Measurements from ENCODE around the gene WBP1.
"Not testable (repeated sequence)": the region's sequence is repeated elsewhere in the genome, so short reads cannot be mapped to it uniquely, and the experiment has no call there.

WBP1 gene

DNA sequence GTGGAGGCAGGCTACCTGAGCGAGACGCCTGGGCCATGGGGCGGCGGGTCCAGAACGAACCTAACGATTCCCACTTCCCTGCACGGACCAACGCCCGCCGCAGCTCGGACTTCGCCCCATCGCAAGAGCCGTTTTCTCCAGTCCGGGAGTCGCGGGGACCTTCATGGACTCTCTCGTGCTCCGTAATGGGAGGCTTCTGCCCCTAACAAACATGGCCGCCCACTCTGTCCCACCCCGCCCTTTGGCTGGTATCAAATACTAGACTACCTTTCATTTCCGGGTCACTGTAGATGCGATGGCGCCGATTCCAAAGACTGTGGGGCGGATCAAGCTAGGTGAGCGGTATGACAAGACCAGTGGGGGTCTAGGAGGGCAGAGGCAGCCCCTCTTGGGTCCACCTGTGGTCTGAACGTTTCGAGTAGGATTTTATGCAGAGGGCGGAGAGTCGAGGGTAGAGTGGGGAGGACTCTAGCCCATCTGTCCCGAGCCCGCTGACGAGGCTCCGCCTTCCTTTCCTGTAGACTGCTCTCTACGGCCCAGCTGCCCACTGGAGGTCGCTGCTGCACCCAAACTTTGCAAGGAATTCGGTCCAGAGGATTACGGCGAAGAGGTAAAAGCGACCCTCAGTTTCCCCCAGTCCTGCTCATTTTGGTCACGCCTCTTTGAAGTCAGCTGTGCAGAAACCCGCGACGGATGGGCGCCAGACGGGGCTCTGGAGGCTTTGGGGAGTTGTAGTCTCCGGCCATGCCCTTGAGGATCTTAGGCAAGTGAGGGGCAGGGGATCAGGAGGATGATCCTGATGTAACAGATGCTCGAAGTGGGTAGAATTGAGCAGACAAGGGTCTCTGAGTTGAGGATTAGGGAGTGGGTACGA lies 24.8 kb downstream of the WBP1 start, which contains the start of the genes CCDC142 and TTC31:
Gene CCDC142 (minus strand): TSS at position 198 of the 874 bp plus-strand sequence. CDS start 161 bp downstream, at position 37.
Gene TTC31 (plus strand): TSS at position 281 of the 874 bp plus-strand sequence. CDS start 15 bp downstream, at position 296.
- DNase-seq = peak; percentile 95 to 96

DNA sequence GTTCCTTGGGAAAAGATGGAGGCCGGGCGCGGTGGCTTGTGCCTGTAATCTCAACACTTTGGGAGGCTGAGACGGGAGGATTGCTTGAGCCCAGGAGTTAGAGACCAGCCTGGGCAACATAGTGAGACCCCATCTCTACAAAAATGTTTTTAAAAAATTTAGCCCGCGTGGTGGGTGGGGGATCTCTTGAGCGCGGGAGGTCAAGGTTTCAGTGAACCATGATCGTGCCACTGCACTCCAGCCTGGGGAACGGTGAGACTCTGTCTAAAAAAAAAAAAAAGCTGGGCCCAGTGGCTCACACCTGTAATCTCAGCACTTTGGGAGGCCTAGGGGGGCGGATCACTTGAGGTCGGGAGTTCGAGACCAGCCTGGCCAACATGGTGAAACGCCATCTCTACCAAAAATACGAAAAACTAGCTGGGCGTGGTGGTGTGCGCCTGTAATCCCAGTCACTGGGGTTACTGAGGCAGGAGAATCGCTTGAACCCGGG lies 25.5 kb downstream of the WBP1 start:
- not testable (repeated sequence) for DNase-seq

GRCh38 chr2:74486141-74486540 lies 27.9 kb downstream of the WBP1 start:
- no peak for DNase-seq

DNA sequence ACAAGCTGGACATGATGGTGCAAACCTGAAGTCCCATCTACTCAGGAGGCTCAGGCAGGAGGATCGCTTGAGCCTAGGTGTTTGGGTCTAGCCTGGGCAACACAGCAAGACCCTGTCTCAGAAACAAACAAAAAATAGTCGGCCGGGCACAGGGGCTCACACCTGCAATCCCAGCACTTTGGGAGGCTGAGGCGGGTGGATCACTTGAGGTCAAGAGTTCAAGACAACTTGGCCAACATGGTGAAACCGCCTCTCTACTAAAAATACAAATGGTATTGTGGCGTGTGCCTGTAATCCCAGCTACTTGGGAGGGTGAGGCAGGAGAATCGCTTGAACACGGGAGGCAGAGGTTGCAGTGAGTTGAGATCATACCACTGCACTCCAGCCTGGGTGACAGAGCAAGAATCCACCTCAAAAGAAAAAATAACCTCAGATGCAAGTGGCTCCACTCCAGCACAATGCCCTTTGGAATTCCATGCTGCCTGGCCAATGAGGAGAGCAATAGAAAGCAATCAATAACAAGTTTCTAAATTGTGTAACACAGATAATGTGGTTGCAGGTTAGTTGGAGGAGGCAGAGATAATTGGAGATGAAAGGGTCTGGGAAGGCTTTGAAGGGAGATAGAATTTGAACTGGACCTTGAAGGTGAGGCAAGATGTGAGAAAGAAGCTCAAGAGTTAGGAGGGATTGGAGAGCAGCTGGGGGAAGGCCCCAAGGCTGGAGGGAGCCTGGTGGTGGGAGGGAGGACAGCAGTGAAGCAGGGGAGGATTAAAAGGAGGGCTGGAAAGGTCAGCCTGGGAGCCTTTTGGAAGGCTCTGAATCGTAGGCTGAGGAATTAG lies 30.6 kb downstream of the WBP1 start:
- no peak for DNase-seq

- DNase-seq = no peak
These were observed 31.7 kb downstream of the WBP1 start for GRCh38 chr2:74489906-74490305.

- DNase-seq = no peak
These were observed 33.7 kb downstream of the WBP1 start for GRCh38 chr2:74491648-74492544.

DNA sequence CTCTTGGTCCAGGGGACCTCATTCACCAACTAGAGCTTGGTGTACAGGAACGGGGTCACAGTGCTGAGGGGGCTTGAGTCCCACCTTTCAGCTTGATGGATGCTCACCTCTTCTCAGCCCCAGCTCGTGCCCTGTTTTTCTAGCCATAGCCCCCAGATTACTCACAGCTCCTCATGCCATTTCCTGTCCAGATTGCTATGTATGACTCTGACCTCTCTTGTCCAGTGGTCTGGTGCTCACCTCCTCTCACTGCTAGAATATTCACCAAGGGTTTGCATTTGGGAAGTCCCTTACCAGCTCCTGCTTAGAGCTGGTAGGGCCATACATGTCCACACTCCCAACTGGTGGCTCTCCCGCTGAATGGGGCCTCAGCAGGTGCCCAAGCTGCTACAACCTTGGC lies 35.3 kb downstream of the WBP1 start:
- DNase-seq = no peak

DNA sequence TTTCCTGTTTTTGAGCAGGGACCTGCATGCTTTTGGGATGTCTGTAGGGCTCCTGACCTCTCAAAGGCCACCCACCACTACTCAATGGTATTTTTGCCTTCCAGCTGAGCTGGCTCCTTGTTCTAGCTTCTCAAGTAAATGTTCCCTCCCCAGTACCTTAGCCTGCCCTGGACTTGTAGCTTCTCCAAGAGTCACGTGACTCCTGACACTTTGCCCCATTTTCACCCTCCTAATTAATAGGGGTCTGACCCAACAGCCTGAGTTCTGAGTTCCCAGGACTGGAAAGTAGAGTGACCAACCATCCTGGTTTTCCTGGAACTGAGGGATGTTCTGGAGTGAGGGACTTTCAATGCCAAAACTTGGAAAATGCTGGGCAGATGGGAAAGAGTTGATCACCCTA lies 37.2 kb downstream of the WBP1 start:
- no peak for DNase-seq

- DNase-seq = no peak
These were observed 38.9 kb downstream of the WBP1 start for GRCh38 chr2:74496997-74497776.

GRCh38 chr2:74497777-74498499 lies 39.7 kb downstream of the WBP1 start:
- peak in 1 of 2 experiments; percentile 60 for DNase-seq

DNA sequence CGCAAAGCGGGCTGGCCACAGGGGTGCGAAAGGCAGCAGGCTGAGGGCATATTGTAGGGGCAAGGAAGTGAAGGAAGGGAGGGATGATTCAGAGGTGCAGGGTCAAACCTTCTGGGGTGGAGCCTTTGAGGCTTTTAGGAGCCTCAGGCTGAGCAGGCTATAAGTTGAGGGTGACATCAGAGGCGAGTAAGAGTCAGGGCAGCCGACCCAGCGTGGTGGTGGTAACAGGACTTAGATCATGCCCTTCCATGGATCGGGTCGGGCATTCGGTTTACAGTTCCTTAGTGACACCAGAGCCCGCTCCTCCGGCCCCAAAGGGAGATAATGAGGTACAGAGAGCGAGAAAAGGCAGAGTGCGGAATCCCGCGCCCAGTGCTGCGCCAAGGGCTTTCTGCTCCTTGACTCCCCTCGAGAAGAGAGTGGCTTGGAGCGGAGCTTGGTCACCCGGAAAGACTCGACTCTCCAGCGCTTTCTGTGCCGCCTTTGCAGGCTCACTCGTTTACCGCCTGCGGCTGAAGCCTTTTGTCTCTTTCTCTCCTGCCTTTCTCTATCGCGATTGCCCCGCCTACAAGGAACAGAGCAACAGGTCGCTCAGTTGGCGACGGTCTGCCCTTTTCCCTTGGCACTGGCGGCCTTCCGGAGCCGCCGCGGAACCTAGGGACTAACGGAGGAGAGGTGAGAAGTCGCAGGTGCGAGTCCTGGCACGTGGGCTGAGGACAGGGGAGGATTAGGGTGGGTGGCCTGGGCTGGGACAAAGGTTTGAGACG lies 40.4 kb downstream of the WBP1 start:
- DNase-seq = peak in 1 of 2 experiments; percentile 45

DNA sequence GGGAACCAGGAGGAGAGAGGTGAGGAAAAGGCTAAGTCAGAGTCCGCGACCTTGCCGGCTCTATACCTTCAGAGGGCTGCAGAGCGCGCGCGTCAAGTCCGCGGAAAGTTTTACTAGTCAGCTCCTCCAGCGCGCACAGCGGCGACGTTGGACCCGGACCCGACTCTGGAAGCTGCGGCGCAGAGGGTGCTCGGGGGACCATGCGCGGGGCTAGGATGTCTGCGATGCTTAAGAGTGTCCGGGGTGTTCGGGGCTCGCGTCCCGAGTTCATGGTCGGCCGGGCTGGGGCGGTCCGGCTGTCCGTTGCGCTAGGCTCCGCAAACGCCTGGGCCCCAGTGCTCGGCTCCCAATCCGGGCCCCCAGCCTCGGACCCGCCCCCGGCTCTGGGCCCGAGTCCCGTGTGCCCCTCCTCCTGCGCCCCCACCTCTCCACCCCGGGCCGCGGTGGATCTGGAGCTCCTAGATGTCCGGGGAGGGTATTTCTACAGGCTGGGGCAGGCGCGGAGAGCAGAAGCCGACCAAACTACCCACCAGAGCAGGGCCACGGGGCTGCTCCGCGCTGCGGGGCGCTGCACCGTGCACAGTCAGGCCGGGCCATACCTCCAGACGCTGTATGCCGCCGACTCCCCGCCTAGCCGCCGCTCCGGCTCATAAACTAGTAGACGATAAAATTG lies 41.2 kb downstream of the WBP1 start, which contains the start of gene LBX2:
Gene LBX2 (minus strand): TSS at position 337 of the 673 bp plus-strand sequence. CDS start 66 bp downstream, at position 271.
- DNase-seq = peak in 1 of 2 experiments; percentile 48

DNA sequence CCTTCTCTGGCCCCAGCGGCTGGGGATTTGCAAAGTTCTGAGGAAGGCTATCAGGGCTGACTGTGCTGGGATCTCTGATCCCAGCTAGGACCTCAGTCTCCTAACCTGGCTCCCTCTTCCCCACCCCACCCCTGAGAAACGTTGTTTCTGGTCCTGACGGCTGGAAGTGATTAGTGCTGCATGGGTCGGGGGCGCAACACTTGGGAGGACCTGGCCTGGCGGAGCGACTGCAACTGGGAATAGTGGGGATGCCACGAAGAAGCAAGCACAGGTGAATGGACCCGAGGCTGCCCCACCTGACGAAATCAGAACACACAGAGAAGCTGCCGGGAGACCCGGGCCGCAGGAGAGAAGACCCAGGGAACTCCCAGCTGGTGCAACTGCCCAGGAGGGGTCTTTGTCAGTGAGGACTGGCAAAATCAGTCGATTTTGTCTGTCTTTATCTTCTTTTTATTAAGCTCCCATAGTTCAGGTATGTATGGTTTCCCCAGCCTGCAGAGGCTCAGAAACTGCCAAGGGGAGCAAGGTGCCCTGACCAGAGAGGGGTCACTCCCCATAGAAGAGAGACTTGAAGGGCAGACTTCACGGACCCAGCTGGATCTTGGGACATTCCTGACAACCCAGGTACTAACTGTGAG lies 41.8 kb downstream of the WBP1 start:
- no peak for DNase-seq

DNA sequence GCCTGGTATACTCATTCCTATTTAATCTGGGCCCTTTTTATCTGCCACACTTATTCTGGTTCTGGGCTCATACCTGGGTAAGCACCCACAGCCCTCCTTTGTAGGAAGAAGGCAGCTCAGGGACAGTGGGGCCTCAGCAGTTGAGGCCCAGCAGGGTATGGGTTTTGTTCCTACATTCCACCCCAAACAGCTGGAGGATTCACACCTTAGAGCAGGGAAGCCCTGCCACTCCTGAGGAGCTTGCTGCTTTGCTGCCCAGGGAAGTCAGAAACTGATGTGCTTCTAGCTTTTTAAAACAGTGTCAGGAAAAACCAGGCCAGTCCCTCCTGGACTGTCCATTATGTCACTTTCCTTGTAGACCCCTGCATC lies 42.3 kb downstream of the WBP1 start:
- no peak for DNase-seq

DNA sequence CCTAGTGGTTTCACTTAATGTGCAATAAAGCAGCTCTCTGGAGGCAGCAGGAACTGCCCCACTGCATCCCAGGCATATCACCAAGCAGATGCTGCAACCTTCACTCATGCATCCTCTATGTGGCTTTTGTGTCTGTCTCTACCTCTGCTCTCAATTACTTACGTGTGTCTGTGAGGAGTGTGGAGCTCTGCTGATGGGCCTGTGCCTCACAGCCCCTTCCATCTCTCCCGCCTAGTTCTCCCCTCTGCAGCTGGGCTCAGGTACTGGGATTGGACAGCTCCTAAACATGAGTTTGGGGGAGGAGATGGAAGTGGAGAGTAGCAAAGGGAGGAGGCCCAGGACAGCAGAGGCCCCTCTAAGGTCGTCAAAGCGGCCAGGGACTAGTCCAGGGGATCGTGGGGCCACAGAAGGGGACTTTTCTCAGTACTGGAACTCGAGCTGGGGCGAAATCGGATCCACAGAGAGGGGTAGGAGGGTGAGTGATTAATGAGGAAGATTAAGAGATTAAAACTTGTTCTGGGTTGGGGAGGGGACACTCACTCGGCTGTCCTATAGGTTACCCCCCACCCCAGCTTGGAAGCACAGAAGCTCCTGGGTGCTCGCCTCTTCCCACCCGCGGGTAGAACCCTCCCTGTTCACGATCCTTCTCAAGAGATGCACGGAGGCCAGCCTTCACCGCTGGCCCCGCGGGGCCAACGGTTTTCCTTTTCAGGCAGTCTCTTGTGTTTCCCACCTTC lies 43.3 kb downstream of the WBP1 start:
- no peak for DNase-seq

DNA sequence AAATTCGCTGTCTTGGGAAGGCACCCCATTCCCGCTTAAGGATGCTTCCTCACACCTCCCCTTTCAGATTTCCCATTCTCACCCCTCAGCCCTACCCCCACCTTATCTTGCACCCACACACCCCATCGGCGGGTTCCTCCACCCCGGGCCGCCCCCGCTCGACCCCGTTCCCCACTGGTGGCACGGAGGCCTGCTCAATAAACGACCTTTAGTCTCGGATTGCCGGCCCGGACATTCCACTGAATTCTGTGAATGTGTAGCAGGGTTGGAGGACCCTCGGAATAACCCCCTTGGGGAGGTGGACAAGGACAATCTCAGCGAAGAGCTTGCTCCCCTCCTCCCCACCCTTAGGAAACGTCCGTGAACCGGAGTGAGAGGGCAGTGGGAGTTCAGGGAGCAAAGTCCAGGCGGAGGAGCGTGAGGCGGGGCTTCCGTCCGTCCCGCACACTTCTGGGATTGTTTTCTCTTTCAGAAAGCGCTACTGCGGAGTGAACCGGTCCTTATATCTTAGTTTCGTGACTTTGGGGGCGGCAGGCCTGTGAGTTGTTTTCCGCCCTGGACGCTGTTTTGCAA lies 44.0 kb downstream of the WBP1 start:
- DNase-seq = peak in 1 of 2 experiments; percentile 20

- DNase-seq = peak in 1 of 2 experiments; percentile 45
These were observed 44.7 kb downstream of the WBP1 start for GRCh38 chr2:74502720-74503505.
